H1 (cell line): ENCODE results near the gene POLD4. TPM values are rescaled to one million over a fixed set of nuclear protein-coding genes. Genes with fewer than 3 reads are reported as not detected.

Experiments
- CTBP2 ChIP-seq: IDR thresholded peaks from 2 replicates; pipeline ENCODE4 v1.7.0; 2011; ENCODE audit warnings: borderline replicate concordance, mild to moderate bottlenecking, moderate library complexity, mixed read lengths, low read length; ENCODE audit not compliant: insufficient read depth, insufficient read length
- JUND ChIP-seq: IDR thresholded peaks from 2 replicates; pipeline ENCODE4 v1.6.1; 2011; ENCODE audit warnings: mild to moderate bottlenecking, improper control_type of control experiment, low read length
- RFX5 ChIP-seq: IDR thresholded peaks from 2 replicates; pipeline ENCODE4 v1.6.1; 2011; ENCODE audit warnings: low read depth, low read length, improper control_type of control experiment, borderline replicate concordance
- SRF ChIP-seq: IDR thresholded peaks from 2 replicates; pipeline ENCODE4 v1.6.1; 2011; ENCODE audit warnings: mild to moderate bottlenecking, low read depth, low read length, moderate library complexity
- SUZ12 ChIP-seq: fragments of 200-600 bp; sonication (generic); IDR thresholded peaks from 2 replicates; pipeline ENCODE4 v1.6.1; 2012; ENCODE audit warnings: mild to moderate bottlenecking, inconsistent platforms, low read length, moderate library complexity, mixed read lengths
- polyA plus RNA-seq, 7 experiments: library from polyadenylated mRNA; depleted of rRNA in 3 of 7; stranded (reverse) in 5 of 7; unstranded in 2 of 7; fragments of >200 nt in 5 of 7; fragments of 200-250 nt in 2 of 7; gene quantifications; 1 replicate in 5 of 7; 2 replicates in 1 of 7; 4 replicates in 1 of 7; pipeline versions ENCODE4 v1.2.1 to v1.2.3, GENCODE V29; 2011 to 2013; ENCODE audit warnings: missing spikeins in 2 of 7, mixed read lengths in 2 of 7
- total RNA-seq: library from RNA; stranded (reverse); fragmentation: NEBNext Ultra II Directional; extraction: Animal tissue kit (Norgen Biotek cat#: 25700); gene quantifications from 2 replicates; pipeline ENCODE4 v1.2.1, GENCODE V29; 2021
- TF ChIP-seq, protein P1 (sequence below): IDR thresholded peaks from 2 replicates; pipeline ENCODE4 v1.6.1; 2011; ENCODE audit warnings: low read depth, mild to moderate bottlenecking, low read length; ENCODE audit not compliant: insufficient read depth

The POLD4 gene
- total and polyA plus RNA-seq, 2 of the 8 experiments (the other 6 are each of a cell fraction or from before 2014, with no cell fraction given): 21.2 to 46.7 TPM

DNA sequence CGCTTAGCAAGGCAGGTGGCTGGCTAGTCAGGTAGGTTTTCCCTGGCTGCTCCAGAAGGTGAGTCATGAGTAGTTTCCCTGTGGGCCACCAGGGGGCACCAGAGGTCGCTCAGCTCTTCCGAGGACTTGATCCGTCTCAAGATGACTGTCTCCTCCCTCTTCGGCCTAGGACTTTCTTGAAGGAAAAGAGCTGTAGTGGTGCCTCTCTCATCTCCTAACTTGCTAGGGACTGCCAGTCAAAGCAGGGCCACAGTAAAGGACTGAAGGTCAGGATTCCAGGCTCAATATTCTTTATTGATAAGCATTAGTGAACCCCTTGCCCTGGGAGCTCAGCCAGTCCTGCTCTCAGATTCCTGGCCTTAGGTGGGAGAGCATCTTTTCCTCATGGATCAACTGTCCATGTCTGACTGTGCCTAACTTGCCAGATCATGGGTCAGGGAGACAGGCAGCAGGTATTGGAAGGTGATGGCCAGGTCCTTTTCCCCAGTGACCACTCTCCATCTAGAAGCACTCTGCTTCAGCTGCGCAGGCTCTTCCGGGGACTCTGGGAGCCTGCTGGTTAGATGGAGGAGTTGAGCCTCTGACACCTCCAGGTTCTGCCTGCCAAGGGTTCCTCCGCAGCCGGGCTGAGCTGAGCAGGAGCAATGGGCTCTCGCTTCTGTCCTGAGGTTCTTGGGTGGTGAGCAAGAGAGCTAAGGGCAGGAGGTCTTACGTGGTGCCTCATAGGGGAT, 1.9 kb downstream of the POLD4 start (continued):
- TF ChIP-seq SUZ12 (no peak), RFX5 (no peak), SRF (no peak), JUND (peak; percentile 95), CTBP2 (no peak)
- TF ChIP-seq, protein P1, sequence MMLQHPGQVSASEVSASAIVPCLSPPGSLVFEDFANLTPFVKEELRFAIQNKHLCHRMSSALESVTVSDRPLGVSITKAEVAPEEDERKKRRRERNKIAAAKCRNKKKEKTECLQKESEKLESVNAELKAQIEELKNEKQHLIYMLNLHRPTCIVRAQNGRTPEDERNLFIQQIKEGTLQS: 0 out of 2 replicates have a peak, but pooled peaks have one; percentile 24
- TF ChIP-seq, all 59 proteins: peak for 5
